GM03348 (cell line): Measurements from ENCODE around the gene MRPL50.
"Not testable (repeated sequence)": the region's sequence is repeated elsewhere in the genome, so short reads cannot be mapped to it uniquely, and the experiment has no call there.

Experiments
- DNase-seq: peaks from one replicate; pipeline ENCODE4 v3.0.0; 2012; ENCODE audit warnings: low spot score

Gene MRPL50

DNA sequence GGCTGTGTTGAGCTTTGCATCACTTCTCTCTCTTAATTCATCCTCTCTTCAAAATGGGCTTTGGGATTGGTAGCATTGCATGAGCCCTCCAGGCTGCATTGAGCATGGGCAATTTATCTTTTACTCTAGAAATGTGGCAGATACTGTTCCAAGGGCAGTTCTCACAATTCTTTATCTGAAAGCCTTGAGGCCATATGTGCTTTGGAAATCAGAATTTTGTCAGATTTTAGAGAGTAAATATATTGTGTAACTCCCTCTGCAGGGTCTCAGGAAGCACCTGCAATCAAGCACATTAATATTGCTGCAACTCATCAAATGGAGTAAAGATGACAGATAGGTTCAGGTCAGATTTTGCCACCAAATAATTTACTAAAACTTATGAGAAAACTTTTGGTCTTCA lies 19.6 kb upstream of the MRPL50 start:
- DNase-seq: no peak

- DNase-seq: no peak
These were observed 19.0 kb upstream of the MRPL50 start for GRCh38 chr9:101417389-101417788.

DNA sequence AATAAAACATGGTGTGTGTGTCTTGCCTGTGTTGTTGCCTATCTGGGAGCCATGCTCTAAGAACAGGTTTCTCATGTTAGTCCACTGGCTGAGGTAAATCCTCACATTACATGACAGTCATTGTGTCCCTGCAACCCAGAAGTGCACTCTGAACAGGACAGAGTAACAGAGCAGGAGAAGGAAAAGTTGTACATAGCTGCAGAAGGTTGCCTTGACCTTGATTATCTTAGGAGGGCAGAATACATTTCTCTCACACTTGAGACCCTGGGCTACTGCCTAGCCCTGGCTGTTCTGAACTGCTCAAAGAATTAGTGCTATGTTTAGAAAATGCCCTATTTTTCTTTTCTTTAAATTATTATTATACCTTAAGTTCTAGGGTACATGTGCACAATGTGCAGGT lies 17.2 kb upstream of the MRPL50 start:
- DNase-seq: no peak

DNA sequence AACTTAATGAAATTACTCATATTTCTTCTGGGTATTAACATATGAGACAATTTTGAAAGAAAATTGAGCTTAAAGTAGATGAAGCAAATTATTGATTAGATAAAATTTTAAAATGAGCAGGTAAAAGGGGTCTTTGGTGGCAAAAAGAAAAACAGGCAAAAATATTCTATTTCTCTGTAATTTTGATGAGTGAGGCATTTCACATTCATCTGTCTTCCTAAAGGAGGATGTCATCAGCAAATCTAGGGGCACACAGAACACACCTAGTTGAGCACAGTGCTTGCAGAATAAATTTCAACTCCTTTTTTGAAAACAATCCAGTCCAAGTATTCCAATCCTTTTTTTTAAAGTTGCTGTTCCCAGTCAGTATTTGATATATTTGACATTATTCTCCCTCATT lies 16.4 kb upstream of the MRPL50 start:
- no peak for DNase-seq

DNA sequence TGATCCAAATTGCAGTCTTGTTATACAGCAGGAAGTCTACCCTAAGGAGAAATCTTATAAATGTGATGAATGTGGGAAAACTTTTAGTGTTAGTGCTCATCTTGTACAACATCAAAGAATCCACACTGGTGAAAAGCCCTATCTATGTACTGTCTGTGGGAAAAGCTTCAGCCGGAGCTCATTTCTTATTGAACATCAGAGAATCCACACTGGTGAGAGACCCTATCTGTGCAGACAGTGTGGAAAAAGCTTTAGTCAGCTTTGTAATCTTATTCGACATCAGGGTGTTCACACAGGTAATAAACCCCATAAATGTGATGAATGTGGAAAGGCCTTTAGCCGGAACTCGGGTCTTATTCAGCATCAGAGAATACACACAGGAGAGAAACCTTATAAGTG lies 10.7 kb upstream of the MRPL50 start:
- no peak for DNase-seq

GRCh38 chr9:101408374-101409078 lies 10.1 kb upstream of the MRPL50 start:
- DNase-seq: no peak

DNA sequence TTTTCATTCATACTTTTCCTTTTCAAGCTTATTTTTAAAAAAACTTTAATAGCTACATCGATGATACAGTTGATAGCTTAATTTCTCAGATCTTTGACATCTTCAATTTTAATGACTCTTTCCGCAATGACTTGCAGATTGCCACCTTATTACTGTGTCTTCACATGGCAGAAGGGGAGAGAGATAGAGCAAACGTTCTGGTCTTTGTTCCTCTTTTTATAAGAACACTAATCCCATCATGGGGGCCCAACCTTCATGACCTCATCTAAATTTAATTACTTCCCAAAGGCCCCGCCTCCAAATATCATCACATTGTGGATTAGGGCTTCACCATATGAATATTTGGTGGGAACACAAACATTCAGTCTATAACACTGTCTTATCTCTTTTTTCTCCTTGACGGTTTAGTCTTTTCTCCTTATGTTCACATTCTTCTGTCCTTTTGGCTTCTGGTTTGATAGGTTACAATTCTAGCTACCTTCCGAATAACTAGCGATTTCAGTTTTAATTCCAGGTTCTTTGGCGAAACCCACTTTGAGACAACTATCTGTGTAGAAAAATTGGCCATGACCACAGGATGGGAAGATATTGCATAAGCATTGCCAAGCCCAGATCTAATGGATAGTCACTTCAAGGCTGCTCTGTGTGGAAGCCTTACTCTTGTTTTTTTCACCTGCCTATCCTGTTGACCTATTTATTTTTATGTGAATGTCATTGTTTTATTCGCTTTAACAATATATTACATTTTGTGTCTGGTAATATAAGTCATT lies 5.3 kb upstream of the MRPL50 start:
- no peak for DNase-seq

DNA sequence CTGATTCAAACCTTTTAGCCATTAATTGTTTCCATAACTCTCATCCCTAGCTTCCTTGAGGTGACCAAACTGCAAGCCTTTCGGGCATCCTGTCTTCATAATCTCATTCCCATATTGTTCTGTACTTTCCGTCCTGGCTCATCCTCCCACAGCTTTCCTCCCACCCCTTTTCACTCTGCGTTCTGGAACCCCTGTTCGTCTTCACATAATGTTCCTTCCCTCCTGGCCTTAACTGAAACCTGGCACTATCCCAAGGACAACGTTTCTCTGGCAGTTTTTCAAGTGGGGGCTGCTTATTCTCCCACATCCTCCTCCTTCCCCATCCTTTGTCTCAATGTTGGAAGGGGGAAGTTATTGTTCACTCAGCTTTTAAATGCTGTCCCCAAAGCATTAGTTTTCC lies 1.7 kb upstream of the MRPL50 start:
- DNase-seq: no peak

DNA sequence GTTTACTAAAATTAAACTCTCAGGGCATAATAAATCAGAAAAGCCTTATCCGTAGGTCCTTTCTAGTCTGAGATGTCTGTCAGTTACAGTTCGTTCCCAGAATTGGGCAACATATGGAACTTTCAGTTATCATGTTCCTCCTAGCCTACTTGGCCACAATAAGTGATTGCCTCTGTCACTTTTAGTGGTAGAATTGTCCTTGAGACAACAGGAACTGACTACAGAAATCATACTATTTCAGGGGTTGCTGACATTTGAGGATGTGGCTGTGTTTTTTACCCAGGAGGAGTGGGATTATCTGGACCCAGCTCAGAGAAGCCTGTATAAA lies 1.2 kb upstream of the MRPL50 start:
- no peak for DNase-seq

- DNase-seq: no peak
These were observed 668 bp upstream of the MRPL50 start for GRCh38 chr9:101398930-101399642.

- no peak for DNase-seq
These were observed 711 bp downstream of the MRPL50 start for GRCh38 chr9:101397746-101398067.

GRCh38 chr9:101394687-101395086 lies 3.7 kb downstream of the MRPL50 start:
- no peak for DNase-seq

- no peak for DNase-seq
These were observed 5.3 kb downstream of the MRPL50 start for GRCh38 chr9:101393135-101393534.

DNA sequence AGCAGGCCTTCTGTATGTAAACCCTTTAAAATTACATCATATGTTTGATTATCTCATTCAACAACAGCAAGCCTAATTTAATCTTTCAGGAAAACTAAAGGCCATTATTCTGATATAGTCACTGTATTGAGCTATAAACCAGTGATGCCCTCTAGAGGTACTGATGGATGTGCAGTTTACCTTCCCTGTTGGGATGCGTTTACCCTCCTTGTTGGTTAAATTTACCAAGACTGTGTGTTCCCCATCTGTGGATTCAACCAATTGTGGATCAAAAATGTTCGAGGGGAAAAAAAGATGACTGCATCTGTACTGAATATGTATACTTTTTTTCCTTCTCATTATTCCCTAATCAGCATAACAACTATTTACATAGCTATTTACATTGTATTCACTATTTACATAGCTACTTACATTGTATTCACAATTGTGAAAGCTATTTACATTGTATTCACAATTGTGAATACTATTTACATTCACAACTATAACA lies 9.9 kb downstream of the MRPL50 start:
- no peak for DNase-seq

DNA sequence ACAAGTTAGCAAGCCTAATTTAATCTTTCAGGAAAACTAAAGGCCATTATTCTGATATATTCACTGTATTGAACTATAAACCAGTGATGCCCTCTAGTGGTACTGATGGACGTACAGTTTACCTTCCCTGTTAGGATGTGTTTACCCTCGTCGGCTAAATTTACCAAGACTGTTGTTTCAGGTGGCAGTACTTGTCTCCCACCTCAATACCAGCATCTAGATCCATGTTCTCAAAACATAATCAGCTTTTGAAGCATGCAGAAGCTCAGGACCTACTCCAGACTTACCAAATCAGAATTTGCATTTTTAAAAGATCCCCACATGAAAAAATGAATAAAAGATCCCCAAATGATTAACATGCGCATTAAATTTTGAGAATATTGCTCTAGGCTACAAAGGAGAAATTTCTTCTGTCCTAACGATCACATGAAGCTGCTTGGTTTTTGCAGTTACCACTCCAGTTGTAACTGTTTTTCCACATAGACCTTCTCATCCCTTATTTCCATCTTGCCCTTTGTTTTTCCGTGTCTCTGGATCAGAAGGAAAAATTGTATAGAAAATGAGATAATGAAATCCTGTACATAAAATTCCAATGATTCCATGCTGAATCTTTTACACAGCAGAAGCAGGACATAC lies 10.4 kb downstream of the MRPL50 start:
- DNase-seq: peak; percentile 31

GRCh38 chr9:101384873-101385536 lies 13.4 kb downstream of the MRPL50 start, which contains the start of gene BAAT:
TSS of gene BAAT (minus strand) at chr9:101385006. CDS start at chr9:101371404, 13,602 bp downstream.
- DNase-seq: not testable (repeated sequence)

DNA sequence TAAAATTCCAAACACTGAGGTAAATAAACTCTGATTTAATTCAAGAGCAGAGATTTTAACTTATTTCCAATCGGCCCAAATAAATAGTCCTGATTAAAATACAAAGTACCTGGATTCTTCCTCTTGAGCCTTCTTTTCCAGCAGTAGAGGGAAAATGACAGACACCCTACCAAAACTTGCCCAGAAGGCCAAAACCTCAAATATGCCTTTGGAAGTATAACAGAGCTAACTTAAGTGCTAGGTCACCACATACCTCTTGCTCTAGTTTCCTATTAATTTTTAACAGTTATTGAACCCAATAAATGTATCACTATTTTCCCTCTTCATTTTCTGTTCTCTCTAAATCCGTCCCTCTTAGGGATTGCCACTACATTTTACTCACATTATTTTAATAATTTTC lies 15.1 kb downstream of the MRPL50 start:
- DNase-seq: no peak

DNA sequence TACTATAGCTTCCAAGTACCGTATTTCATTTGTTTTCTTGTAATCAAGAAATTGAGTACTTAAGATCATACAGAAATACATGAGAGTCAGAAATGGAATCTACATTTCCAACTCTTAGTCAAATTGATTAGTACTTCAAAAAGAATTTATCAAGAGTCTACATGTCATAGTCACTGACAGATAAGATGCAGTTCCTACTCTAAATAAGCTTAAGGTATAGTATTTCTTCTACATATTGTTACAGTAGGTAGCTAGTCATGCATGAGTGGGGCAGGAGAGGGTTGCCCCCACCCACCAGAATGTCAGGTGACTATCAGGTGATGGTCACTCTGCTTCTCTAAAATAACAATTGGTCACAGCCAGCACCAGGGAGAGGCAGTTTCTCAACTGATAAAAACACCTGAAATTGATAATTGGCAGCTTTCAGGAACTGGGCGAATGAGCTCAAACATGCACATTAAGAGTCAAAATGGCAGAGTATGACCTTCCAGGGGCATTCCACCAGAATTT lies 16.5 kb downstream of the MRPL50 start:
- DNase-seq: no peak

DNA sequence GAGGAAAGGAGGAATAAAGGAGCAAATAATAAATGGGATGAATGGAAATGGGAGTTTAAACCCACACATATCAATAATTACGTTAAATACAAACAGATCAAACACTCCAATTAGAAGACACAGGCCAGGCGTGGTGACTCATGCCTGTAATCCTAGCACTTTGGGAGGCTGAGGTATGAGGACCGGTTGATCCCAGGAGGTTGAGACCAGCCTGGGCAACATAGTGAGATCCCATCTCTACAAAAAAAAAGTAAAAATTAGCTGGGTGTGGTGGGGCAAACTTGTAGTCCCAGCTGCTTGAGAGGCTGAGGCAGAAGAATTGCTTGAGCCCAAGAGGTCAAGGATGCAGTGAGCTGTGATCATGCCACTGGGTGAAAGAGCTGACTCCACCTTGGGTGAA lies 17.3 kb downstream of the MRPL50 start:
- DNase-seq: no peak

GRCh38 chr9:101380295-101380694 lies 18.1 kb downstream of the MRPL50 start:
- DNase-seq: no peak

DNA sequence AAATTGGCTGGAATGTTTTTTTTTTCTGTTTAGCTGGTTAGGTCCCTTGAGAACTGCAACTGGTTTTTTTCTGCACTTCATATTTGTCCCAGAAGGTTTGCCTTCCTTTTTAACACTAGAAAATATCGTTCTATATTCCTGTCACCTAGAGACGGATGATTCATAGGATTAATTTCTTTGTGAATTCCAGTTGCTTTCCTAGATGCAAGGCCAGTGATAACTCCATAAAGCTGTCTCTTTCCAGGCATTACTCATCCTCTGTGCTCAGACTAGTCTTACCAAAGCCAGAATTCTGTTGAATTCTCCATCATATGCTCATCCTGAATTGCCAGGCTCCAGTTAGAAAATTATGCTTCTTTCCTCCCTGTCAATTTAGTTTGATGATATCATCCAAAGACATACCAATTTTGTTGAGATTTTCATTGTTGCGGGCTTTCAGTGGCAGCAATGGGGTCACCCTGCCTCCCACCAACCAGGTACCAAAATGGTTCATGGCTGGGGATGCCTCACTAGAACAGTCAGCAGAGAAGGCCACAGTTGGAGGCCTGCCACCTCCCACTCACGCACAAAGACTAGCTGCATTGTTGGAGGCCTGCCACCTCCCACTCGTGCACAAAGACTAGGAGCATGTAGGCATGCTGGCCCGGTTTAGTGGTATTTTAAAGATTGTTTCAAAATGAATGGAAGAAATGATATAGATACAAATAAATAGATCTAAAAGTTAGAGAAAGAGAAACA lies 22.1 kb downstream of the MRPL50 start:
- DNase-seq: peak; percentile 82
